SK-N-MC (cell line): Measurements from ENCODE around the gene MAP3K5.

Experiments used
- DNase-seq: peaks from one replicate; pipeline ENCODE4 v3.0.0-alpha.2; 2011; ENCODE audit warnings: low read depth, low spot score
- H3K27ac ChIP-seq: fragments of 200-600 bp; sonication (generic); 2 replicates; pipeline ENCODE4 v1.5.1; 2016; ENCODE audit warnings: mixed run types
- H3K36me3 ChIP-seq: fragments of 200-600 bp; sonication (generic); 2 replicates; pipeline ENCODE4 v1.6.1; 2017; ENCODE audit warnings: antibody characterized with exemption, low read length, mixed read lengths; ENCODE audit not compliant: insufficient read depth
- H3K4me3 ChIP-seq: fragments of 200-600 bp; sonication (generic); 2 replicates; pipeline ENCODE4 v1.5.1; 2016
- H3K9ac ChIP-seq: fragments of 200-600 bp; sonication (generic); 2 replicates; pipeline ENCODE4 v1.8.0; 2017; ENCODE audit warnings: mixed run types, mixed read lengths; ENCODE audit not compliant: insufficient read length
- H3K9me3 ChIP-seq: fragments of 200-600 bp; sonication (generic); 2 replicates; pipeline ENCODE4 v1.6.1; 2017; ENCODE audit warnings: low read depth, mild to moderate bottlenecking, antibody characterized with exemption, low read length, moderate library complexity, mixed read lengths
- EZH2 ChIP-seq: fragments of 200-600 bp; sonication (generic); IDR thresholded peaks from one replicate; pipeline ENCODE4 v1.6.1; 2017; ENCODE audit warnings: antibody characterized with exemption
- FOXP2 ChIP-seq: optimal IDR thresholded peaks from 2 replicates; pipeline ENCODE3; 2011; ENCODE audit warnings: mild to moderate bottlenecking, moderate library complexity; ENCODE audit not compliant: insufficient read depth; ENCODE audit errors: extremely low read length, control extremely low read depth
- POLR2AphosphoS5 ChIP-seq: IDR thresholded peaks from 2 replicates; pipeline ENCODE4 v1.6.1; 2012; ENCODE audit warnings: mild to moderate bottlenecking, low read depth, low read length, borderline replicate concordance

The MAP3K5 gene

DNA sequence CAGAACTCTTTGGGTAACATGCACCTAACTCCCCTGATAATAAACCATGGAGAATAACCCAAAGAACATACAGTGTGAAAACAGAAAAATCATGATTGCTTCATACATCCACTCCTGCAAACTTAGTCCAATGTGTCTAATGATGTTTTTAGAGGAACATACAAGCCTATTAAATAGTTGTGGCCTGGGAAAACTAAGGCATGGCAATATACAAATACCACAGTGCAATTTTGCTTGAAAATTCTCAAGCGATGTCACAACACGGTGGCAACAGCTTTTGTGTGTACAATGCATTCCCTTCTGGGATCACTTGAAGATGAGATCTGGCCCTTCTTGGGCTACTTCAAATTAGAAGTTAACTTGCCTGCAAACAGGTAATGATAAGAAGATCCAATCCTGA is 16.7 kb downstream of the MAP3K5 start:
- Histone ChIP-seq H3K36me3 (no peaks in the 10 kb centered on the region; the same call in 1 of the 2 replicates), H3K4me3 (no peak overlapping the region), H3K9ac (no peak overlapping the region), H3K9me3 (no peaks in the 10 kb centered on the region), H3K27ac (peak overlapping the region; percentile 69)
- TF ChIP-seq EZH2 (no peak), POLR2AphosphoS5 (no peak), FOXP2 (no peak)
- no peak for DNase-seq

DNA sequence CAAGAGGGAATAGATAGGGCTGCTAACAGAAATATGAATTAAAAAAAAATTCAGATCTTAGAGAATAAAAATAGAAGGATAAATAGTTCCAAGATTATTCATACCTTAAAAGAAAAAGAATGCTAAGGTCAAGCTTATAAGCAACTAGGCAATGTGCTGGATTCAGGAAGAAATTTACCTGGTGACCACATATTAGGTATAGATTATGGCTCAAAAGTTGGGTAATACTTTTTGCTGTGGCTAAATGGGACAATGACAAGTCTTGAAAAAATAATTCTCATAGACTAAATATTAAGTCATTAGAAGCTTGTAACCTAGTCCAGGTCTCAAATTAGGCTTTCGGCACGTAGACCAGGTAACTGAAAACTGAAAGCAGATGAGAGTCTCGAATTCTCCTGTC is 17.2 kb downstream of the MAP3K5 start:
- Histone ChIP-seq H3K9me3 (no peaks in the 10 kb centered on the region), H3K36me3 (no peaks in the 10 kb centered on the region; the same call in 1 of the 2 replicates), H3K27ac (peak overlapping the region; percentile 69), H3K9ac (no peak overlapping the region), H3K4me3 (no peak overlapping the region; the same call in 1 of the 2 replicates)
- DNase-seq, result no peak
- TF ChIP-seq FOXP2 (no peak), EZH2 (no peak), POLR2AphosphoS5 (no peak)

DNA sequence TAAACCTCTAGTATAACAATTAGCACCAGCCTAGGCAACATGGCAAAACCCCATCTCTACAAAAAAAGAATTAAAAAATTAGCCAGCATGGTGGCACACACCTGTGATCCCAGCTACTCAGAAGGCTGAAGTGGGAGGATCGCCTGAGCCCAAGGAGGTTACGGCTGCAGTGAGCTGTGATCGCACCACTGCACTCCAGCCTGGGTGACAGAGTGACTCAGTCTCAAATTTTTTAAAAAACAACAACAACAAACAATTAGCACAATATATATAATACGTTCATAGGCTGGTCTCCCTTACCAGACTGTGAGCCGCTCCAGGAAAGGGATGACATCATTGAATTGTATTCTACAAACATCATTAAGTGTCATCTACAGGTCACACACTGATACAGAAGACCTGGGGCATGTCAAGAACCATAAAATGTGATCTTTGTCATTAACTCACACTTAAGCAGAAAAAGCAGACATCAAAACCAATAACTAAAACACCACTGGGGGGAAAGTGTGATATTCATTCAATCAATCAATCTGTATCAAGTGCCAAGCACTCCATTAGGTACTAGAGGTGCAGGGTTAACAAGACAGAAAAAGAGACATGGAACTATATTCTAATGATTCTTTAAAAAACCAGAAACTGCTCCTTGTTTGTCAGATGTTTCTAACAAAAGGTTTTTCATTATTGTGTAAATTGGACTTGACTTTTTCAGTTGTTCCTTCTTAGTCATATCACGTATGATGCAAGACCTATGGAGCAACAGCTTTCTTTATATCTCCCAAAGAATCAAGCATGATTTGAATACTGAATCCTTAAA is 17.8 kb downstream of the MAP3K5 start:
- Histone ChIP-seq H3K9ac (no peak overlapping the region), H3K4me3 (peak overlapping the region; percentile 4; the same call in 1 of the 2 replicates), H3K27ac (peak overlapping the region; percentile 69), H3K36me3 (no peaks in the 10 kb centered on the region; the same call in 1 of the 2 replicates), H3K9me3 (no peaks in the 10 kb centered on the region)
- TF ChIP-seq EZH2, result no peak
- TF ChIP-seq FOXP2, result no peak
- no peak for DNase-seq

DNA sequence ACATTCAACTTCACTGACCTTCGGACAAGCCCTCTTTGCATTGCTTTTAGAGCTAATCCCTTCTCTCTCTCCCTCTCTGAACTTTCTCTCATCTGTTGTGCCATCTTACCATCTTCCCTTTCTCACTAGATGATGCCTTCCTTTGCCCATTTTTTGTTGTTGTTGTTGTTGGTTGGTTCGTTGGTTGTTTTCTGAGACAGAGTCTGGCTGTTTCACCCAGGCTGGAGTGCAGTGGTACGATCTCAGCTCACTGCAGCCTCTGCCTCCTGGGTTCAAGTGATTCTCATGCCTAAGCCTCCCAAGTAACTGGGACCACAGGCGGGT is 18.8 kb downstream of the MAP3K5 start:
- Histone ChIP-seq H3K4me3 (no peak overlapping the region), H3K9ac (no peak overlapping the region), H3K27ac (peak overlapping the region; percentile 71), H3K36me3 (peaks cover 3% of the 10 kb centered on the region; the same call in 1 of the 2 replicates), H3K9me3 (no peaks in the 10 kb centered on the region)
- DNase-seq, result no peak
- no peak for TF ChIP-seq FOXP2
- TF ChIP-seq POLR2AphosphoS5, result no peak
- TF ChIP-seq EZH2, result no peak

DNA sequence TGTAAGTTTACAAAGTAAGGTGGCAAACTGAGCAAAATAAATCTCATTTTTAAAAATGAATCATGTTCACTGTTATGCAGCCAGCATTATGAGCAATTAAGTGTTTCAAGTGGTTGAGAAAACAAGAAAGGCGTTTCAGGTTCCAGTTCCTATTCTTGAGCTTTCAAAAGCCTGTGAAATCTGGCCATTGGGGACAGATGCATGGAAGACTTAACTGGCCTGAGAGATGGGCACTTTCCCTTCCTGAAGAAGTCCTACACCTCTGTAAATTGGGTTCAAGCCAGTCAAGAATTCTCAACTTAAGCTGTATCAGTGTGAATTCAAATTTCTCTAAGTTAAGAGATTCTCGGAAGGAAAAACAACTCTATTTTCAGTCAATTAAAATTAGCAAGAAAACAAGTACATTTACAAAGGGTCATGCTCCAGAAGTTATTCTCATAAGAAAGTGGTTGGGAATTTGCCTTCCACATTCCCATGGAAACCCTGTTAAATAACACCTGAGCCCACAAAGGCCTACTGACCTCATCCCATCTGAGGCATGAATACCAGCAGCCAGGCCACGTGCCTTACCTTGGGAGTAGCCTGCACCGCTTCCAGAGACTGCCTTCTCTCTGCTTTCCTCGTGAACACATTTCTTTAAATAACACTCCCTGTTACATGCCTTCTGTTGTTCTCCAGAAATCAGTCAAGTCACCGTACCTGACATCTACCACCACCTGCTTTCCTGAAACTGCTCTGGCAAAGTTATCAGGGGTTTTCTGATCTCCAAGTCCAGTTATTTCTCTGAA is 19.4 kb downstream of the MAP3K5 start:
- Histone ChIP-seq H3K4me3 (no peak overlapping the region), H3K9me3 (no peaks in the 10 kb centered on the region), H3K27ac (peak overlapping the region; percentile 71), H3K36me3 (peaks cover 3% of the 10 kb centered on the region; the same call in 1 of the 2 replicates), H3K9ac (no peak overlapping the region)
- DNase-seq, result no peak
- no peak for TF ChIP-seq FOXP2
- TF ChIP-seq POLR2AphosphoS5, result no peak
- no peak for TF ChIP-seq EZH2

DNA sequence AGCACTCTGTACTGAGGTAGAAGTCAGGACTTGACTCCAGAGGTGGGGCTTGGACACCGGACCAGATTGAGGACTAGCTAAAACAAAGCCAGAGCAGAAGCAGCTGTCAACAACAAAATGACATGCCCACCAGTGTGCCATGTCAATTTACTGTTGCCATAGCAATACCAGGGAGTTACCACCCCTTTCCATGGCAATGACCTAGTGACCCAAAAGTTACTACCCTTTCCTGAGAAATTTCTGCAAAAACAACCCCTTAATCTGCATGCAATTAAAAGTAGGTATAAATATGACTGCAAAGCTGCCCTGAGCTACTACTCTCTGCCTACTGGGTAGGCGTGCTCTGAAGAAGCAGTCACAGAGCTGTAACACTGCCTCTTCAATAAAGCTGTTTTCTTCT is 21.0 kb downstream of the MAP3K5 start:
- no peak for DNase-seq
- Histone ChIP-seq H3K9me3 (no peaks in the 10 kb centered on the region), H3K4me3 (no peak overlapping the region), H3K9ac (no peak overlapping the region), H3K36me3 (0 out of 2 replicates have a peak, but pooled peaks cover 3% of the 10 kb centered on the region), H3K27ac (peak overlapping the region; percentile 91)
- no peak for TF ChIP-seq EZH2
- no peak for TF ChIP-seq FOXP2
- no peak for TF ChIP-seq POLR2AphosphoS5

DNA sequence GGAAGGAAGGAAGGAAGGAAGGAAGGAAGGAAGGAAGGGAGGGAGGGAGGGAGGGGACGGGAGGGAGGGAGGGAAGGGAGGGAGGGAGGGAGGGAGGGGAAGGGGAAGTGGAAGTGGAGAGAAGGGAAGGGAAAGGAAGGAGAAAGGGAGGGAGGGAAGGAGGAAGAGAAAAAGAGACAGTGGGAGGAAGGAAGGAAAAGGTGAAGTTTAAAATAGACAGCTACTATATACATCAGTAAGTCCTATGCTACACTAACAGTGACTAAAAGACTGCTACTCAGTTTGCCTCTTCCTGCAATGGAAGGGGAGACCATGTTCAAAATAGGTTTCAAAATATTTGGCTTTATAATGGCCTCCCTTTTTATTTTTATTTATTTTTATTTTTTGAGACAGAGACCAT is 22.5 kb downstream of the MAP3K5 start:
- TF ChIP-seq FOXP2 (no peak), POLR2AphosphoS5 (no peak), EZH2 (no peak)
- peak overlapping the region; percentile 91 for H3K27ac ChIP-seq
- no peak overlapping the region for H3K4me3 ChIP-seq
- H3K9ac ChIP-seq, result no peak overlapping the region
- H3K9me3 ChIP-seq, result no peaks in the 10 kb centered on the region
- no peak for DNase-seq
- 0 out of 2 replicates have a peak, but pooled peaks cover 3% of the 10 kb centered on the region for H3K36me3 ChIP-seq

DNA sequence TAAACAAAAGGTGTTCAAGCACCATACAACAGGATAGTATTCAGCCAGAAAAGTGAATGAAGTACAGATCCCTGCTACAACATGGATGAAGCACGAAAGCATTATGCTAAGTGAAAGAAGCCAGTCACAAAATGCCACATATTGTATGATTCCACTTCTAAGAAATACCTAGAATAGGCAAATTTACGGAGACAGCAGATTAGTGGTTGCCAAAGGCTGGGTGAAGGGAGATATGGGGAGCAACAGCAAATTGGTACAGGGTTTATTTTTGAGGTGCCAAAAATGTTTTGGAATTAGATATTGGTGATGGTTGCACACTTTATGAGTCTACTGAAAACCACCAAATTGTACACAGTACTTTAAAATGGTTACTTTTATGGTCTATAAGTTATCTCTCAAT is 23.2 kb downstream of the MAP3K5 start:
- no peak for TF ChIP-seq FOXP2
- no peak for TF ChIP-seq EZH2
- TF ChIP-seq POLR2AphosphoS5, result no peak
- 0 out of 2 replicates have a peak, but pooled peaks cover 3% of the 10 kb centered on the region for H3K36me3 ChIP-seq
- peak overlapping the region; percentile 97 for H3K27ac ChIP-seq
- no peaks in the 10 kb centered on the region for H3K9me3 ChIP-seq
- H3K4me3 ChIP-seq, result peak overlapping the region; percentile 43
- no peak overlapping the region for H3K9ac ChIP-seq
- no peak for DNase-seq
